Esophagus squamous epithelium (tissue), 4 donors: ENCODE data around the gene MBD5.

ENCODE experiments used
- POLR2A ChIP-seq, 4 donors: fragments of 450-650 bp; IDR thresholded peaks; one replicate each; pipeline ENCODE4 v1.6.1; 2017; ENCODE audit warnings: antibody characterized with exemption in 4 of 4, mild to moderate bottlenecking in 4 of 4, moderate library complexity in 3 of 4
- TF ChIP-seq, protein P1 (sequence below), 6 experiments: fragments of 450-650 bp in 4 of 6; fragments of 200-600 bp in 2 of 6; sonication (generic) in 2 of 6; IDR thresholded peaks; one replicate each; pipeline ENCODE4 v1.5.1; 2016 to 2019; ENCODE audit warnings: antibody characterized with exemption in 6 of 6, mild to moderate bottlenecking in 4 of 6, moderate library complexity in 4 of 6

DNA sequence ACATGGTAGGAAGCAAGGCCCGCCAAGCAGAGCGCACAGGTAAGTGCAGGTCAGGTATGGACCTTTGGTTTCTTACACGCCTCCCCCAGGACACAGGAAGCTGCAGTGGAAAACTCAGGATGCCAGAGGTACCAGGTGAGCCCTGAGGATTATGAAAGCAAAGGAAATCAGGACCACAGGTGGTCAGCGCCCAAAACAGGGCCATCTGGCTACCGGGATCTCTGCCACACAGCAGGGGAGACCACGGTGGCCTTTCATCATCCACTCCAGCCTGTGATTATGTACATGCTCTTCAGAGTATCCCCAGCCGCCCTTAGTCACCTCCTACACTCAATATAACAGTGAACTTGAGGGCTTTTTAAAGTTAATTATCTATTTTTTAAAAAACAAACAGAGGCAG, 498.1 kb downstream of the MBD5 start:
- TF ChIP-seq, protein P1, sequence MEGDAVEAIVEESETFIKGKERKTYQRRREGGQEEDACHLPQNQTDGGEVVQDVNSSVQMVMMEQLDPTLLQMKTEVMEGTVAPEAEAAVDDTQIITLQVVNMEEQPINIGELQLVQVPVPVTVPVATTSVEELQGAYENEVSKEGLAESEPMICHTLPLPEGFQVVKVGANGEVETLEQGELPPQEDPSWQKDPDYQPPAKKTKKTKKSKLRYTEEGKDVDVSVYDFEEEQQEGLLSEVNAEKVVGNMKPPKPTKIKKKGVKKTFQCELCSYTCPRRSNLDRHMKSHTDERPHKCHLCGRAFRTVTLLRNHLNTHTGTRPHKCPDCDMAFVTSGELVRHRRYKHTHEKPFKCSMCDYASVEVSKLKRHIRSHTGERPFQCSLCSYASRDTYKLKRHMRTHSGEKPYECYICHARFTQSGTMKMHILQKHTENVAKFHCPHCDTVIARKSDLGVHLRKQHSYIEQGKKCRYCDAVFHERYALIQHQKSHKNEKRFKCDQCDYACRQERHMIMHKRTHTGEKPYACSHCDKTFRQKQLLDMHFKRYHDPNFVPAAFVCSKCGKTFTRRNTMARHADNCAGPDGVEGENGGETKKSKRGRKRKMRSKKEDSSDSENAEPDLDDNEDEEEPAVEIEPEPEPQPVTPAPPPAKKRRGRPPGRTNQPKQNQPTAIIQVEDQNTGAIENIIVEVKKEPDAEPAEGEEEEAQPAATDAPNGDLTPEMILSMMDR (IDR thresholded peaks at IDR 0.05), result no peak
- TF ChIP-seq POLR2A (IDR thresholded peaks at IDR 0.05), result no peak
